NCI-H146 (cell line): Measurements from ENCODE around the gene COX8C.

Experiments used
- DNase-seq: peaks from one replicate; lab custom pipeline; 2025; lab: John Stamatoyannopoulos, UW

Gene COX8C

GRCh38 chr14:93346926-93347721, at the start of gene COX8C:
Gene COX8C, plus strand, starts transcription at chr14:93347182. Its CDS starts 87 bp downstream, at chr14:93347269.
- DNase-seq, result no peak

GRCh38 chr14:93299416-93299815, 47.6 kb upstream of the COX8C start:
- DNase-seq, result no peak

GRCh38 chr14:93299866-93300265, 47.1 kb upstream of the COX8C start:
- DNase-seq, result no peak

GRCh38 chr14:93301821-93302447, 45.0 kb upstream of the COX8C start:
- no peak for DNase-seq

- DNase-seq, result no peak
Observed at GRCh38 chr14:93302688-93303581, 44.0 kb upstream of the COX8C start.

GRCh38 chr14:93303659-93304058, 43.3 kb upstream of the COX8C start:
- no peak for DNase-seq

GRCh38 chr14:93304771-93305170, 42.2 kb upstream of the COX8C start:
- no peak for DNase-seq

GRCh38 chr14:93305725-93306418, 41.1 kb upstream of the COX8C start:
- DNase-seq, result no peak

- DNase-seq, result no peak
Observed at GRCh38 chr14:93306812-93307211, 40.2 kb upstream of the COX8C start.

GRCh38 chr14:93308686-93309345, 38.2 kb upstream of the COX8C start:
- DNase-seq, result no peak

- no peak for DNase-seq
Observed at GRCh38 chr14:93309427-93309966, 37.5 kb upstream of the COX8C start.

GRCh38 chr14:93311082-93311481, 35.9 kb upstream of the COX8C start:
- no peak for DNase-seq

GRCh38 chr14:93315575-93315974, 31.4 kb upstream of the COX8C start:
- DNase-seq, result no peak

GRCh38 chr14:93316716-93317115, 30.3 kb upstream of the COX8C start:
- no peak for DNase-seq

- no peak for DNase-seq
Observed at GRCh38 chr14:93317210-93317874, 29.6 kb upstream of the COX8C start.

- DNase-seq, result no peak
Observed at GRCh38 chr14:93317875-93318807, 28.8 kb upstream of the COX8C start.

GRCh38 chr14:93318927-93319326, 28.1 kb upstream of the COX8C start:
- DNase-seq, result no peak

GRCh38 chr14:93319494-93319893, 27.5 kb upstream of the COX8C start:
- no peak for DNase-seq

- no peak for DNase-seq
Observed at GRCh38 chr14:93319958-93320357, 27.0 kb upstream of the COX8C start.
